ENCODE results near the gene ZNF440.
"Not testable (repeated sequence)": the region's sequence is repeated elsewhere in the genome, so short reads cannot be mapped to it uniquely, and the experiment has no call there.

DNA sequence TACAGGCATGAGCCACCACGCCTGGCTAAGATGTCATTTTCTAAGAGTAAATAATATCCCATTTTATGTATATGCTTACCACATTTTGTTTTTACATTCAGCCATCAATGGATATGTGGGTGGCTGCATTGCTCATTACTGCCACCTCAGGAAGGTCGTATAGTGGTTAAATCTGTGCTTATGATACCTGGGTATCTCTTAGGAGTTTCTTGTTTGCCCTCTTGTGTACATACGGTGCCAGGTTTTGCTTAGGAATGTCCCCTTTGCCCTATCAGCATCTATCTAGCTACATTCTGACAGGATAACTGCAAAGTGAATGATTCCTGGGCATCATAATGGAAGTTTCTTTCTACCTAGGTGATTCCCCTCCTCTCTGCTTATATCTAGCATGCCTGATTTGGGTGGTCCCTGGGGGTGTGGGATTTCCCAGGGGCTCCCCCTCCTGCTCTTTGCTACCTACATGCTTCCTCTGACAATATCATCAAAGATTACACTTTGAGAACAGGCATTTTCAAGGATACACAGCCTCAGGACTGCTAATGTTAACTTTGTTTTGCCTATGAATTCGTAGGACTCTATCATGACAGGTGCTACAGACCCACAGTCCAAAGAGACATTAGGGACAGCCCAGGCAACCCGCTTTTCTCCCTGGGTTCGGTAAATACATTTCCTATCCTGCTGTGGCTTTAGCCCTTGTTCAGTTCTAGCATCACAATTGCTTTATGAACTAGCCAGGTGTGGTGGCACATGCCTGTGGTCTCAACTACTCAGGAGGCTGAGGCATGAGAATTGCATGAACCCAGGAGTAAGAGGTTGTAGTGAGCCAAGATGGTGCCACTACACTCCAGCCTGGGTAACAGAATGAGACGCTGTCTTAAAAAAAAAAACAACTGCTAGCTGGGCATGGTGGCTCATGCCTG is 15.1 kb downstream of the ZNF440 start:
- not testable (repeated sequence) for TF ChIP-seq EZH2, EZH2phosphoT487 (IDR thresholded peaks at IDR 0.05)
